CD8-positive, alpha-beta memory T cell (primary cell): ENCODE results near the gene UGT1A7. TPM values are rescaled to one million over a fixed set of nuclear protein-coding genes. Genes with fewer than 3 reads are reported as not detected.
"Not testable (repeated sequence)": the region's sequence is repeated elsewhere in the genome, so short reads cannot be mapped to it uniquely, and the experiment has no call there.

Experiments
- CTCF ChIA-PET: fragments of 350-600 bp; sonication (Branson Sonifier 250); formaldehyde crosslinking; loops from one replicate; lab custom pipeline; 2021; ENCODE audit warnings: antibody characterized with exemption; lab: Charles Lee
- POLR2A ChIA-PET: fragments of 350-600 bp; sonication (Branson Sonifier 250); formaldehyde crosslinking; loops from one replicate; lab custom pipeline; 2021; ENCODE audit warnings: antibody characterized with exemption; lab: Charles Lee
- DNase-seq, 5 donors: peaks; one replicate each; pipeline versions ENCODE4 v3.0.0 to v3.0.0-alpha.2; 2020 to 2022; ENCODE audit warnings: mixed read lengths in 1 of 5
- H3K27ac ChIP-seq: one replicate; pipeline ENCODE4 v1.7.0; 2013; ENCODE audit warnings: low read depth, mild to moderate bottlenecking, low read length, moderate library complexity
- H3K27me3 ChIP-seq: 2 replicates; pipeline ENCODE4 v1.7.0; 2013; ENCODE audit warnings: low read length, mild to moderate bottlenecking; ENCODE audit not compliant: insufficient read depth, poor library complexity, severe bottlenecking
- H3K36me3 ChIP-seq: 2 replicates; pipeline ENCODE4 v1.7.0; 2013; ENCODE audit warnings: mild to moderate bottlenecking, low read length, moderate library complexity; ENCODE audit not compliant: insufficient read depth
- H3K4me1 ChIP-seq: 2 replicates; pipeline ENCODE4 v1.7.0; 2013; ENCODE audit warnings: mild to moderate bottlenecking, low read length, moderate library complexity; ENCODE audit not compliant: insufficient read depth
- H3K4me3 ChIP-seq: 2 replicates; pipeline ENCODE4 v1.7.0; 2013; ENCODE audit warnings: mild to moderate bottlenecking, low read length
- H3K9me3 ChIP-seq: 2 replicates; pipeline ENCODE4 v1.7.0; 2013; ENCODE audit warnings: mild to moderate bottlenecking, low read length
- H3K27ac Mint-ChIP-seq, 8 donors: one replicate each; pipeline ENCODE4 v1.8.0; 2020 to 2021; ENCODE audit warnings: mixed read lengths in 8 of 8, mild to moderate bottlenecking in 6 of 8, inconsistent platforms in 3 of 8, moderate library complexity in 3 of 8
- H3K27me3 Mint-ChIP-seq, 2 donors: one replicate each; pipeline ENCODE4 v1.8.0; 2020 to 2021; ENCODE audit warnings: mixed read lengths in 2 of 2, mild to moderate bottlenecking in 1 of 2, moderate library complexity in 1 of 2
- H3K36me3 Mint-ChIP-seq, 3 donors: one replicate each; pipeline ENCODE4 v1.8.0; 2020 to 2021; ENCODE audit warnings: mixed read lengths in 3 of 3, inconsistent platforms in 1 of 3, mild to moderate bottlenecking in 1 of 3
- H3K4me1 Mint-ChIP-seq, 3 donors: one replicate each; pipeline ENCODE4 v1.8.0; 2020 to 2021; ENCODE audit warnings: mixed read lengths in 3 of 3, inconsistent platforms in 1 of 3, mild to moderate bottlenecking in 1 of 3
- H3K4me3 Mint-ChIP-seq, 7 donors: one replicate each; pipeline ENCODE4 v1.8.0; 2020 to 2021; ENCODE audit warnings: mixed read lengths in 7 of 7, mild to moderate bottlenecking in 6 of 7, moderate library complexity in 4 of 7, inconsistent platforms in 2 of 7
- H3K9me3 Mint-ChIP-seq, 5 donors: one replicate each; pipeline ENCODE4 v1.8.0; 2020 to 2022; ENCODE audit warnings: mixed read lengths in 5 of 5, mild to moderate bottlenecking in 3 of 5, moderate library complexity in 2 of 5, inconsistent platforms in 1 of 5
- polyA plus RNA-seq: library from polyadenylated mRNA; unstranded; fragments of 300-500 nt; fragmentation: Illumina TruSeq; gene quantifications from one replicate; pipeline ENCODE4 v1.2.3, GENCODE V29; 2021
- total RNA-seq, 2 experiments: library from RNA; stranded (reverse); gene quantifications; one replicate each; pipeline ENCODE4 v1.2.3, GENCODE V29; 2021

UGT1A7 gene
- total and polyA plus RNA-seq, 3 experiments from 2014 or later: not detected

DNA sequence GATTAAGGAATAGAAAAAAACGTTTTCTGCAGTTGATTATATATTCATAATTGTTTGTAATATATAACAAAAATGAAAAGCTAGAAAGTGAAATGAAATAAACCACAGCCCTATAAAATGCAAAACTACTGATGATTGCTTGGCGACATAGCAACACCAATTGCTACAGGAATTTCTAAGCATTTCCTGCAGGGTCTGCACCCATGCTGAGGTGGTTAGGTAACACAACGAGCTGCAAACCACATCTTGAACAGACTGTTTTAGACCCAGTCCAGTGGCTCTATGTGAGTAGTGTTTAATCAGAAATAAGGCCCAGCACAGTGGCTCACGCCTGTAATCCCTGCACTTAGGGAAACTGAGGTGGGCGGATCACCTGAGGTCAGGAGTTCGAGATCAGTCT is 27.2 kb upstream of the UGT1A7 start:
- Histone ChIP-seq H3K4me3 (no peak overlapping the region), H3K36me3 (no peaks in the 10 kb centered on the region), H3K4me1 (no peaks in the 10 kb centered on the region), H3K27ac (no peak overlapping the region), H3K9me3 (no peaks in the 10 kb centered on the region), H3K27me3 (no peaks in the 10 kb centered on the region)
- Mint-ChIP-seq H3K4me3 (no peak overlapping the region), H3K36me3 (no peaks in the 10 kb centered on the region), H3K9me3 (no peaks in the 10 kb centered on the region), H3K27ac (no peak overlapping the region), H3K27me3 (peaks cover 13 to 45% of the 10 kb centered on the region in 2 donors), H3K4me1 (peaks cover 0 to 16% (median 0%) of the 10 kb centered on the region in 3 donors)
- ChIA-PET POLR2A (no interaction called here), CTCF (no interaction called here)
- no peak for DNase-seq

DNA sequence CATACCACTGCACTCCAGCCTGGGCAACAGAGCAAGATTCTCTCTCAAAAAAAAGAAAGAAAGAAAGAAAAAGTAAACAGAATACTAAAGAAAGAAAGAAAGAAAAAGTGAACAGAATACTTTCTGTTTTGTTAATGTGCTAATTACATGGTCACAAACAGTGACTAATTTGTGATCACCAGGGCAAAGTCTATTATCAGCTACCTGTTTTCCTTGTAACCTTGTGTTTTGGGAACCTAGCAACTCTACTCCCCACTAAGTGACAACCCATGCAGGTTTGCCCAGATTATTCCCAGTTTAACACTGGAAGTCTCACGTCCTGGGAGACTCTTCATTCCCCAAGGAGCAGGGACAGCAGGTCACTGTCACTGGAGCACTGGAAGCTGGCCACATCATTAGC is 26.7 kb upstream of the UGT1A7 start:
- H3K36me3 Mint-ChIP-seq: no peaks in the 10 kb centered on the region
- peaks cover 0 to 16% (median 0%) of the 10 kb centered on the region in 3 donors for H3K4me1 Mint-ChIP-seq
- no peaks in the 10 kb centered on the region for H3K27me3 ChIP-seq
- H3K4me3 ChIP-seq: no peak overlapping the region
- H3K27me3 Mint-ChIP-seq: peaks cover 14 to 47% of the 10 kb centered on the region in 2 donors
- H3K4me1 ChIP-seq: no peaks in the 10 kb centered on the region
- H3K9me3 Mint-ChIP-seq: no peaks in the 10 kb centered on the region
- H3K36me3 ChIP-seq: no peaks in the 10 kb centered on the region
- H3K27ac ChIP-seq: no peak overlapping the region
- DNase-seq: no peak
- CTCF ChIA-PET: no interaction called here
- H3K4me3 Mint-ChIP-seq: peak overlapping the region in 1 of 7 donors; percentile 18
- no peaks in the 10 kb centered on the region for H3K9me3 ChIP-seq
- H3K27ac Mint-ChIP-seq: no peak overlapping the region
- POLR2A ChIA-PET: no interaction called here

DNA sequence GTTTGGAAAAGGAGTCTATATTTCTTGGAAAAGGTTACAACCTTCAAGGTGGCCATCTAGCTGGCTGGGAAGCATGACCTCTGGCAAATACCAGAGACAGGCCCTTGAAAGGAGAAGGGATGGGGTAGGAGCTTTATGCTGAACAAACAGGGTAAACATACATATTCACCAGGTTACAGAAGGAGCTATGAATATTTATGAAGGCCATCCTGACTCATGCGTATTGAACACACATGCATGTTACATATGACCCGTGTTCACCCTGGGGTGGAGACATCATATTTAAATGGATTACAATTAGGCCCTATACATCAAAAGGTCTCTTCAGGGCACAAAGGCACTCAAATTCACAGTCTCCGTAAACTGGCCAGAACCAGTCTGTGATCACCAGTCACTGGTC is 25.8 kb upstream of the UGT1A7 start:
- H3K4me1 ChIP-seq, H3K9me3 ChIP-seq, POLR2A ChIA-PET, H3K27ac ChIP-seq, H3K27me3 ChIP-seq, H3K36me3 Mint-ChIP-seq, DNase-seq, H3K36me3 ChIP-seq, H3K27ac Mint-ChIP-seq, H3K9me3 Mint-ChIP-seq, H3K4me3 ChIP-seq, CTCF ChIA-PET, H3K4me3 Mint-ChIP-seq: not testable (repeated sequence)
- peaks cover 14 to 46% of the 10 kb centered on the region in 2 donors for H3K27me3 Mint-ChIP-seq
- peaks cover 0 to 16% (median 0%) of the 10 kb centered on the region in 3 donors for H3K4me1 Mint-ChIP-seq

GRCh38 chr2:233656443-233656842 is 25.3 kb upstream of the UGT1A7 start:
- H3K27me3 ChIP-seq: no peaks in the 10 kb centered on the region
- no peaks in the 10 kb centered on the region for H3K36me3 ChIP-seq
- H3K4me1 ChIP-seq: no peaks in the 10 kb centered on the region
- H3K4me3 ChIP-seq: no peak overlapping the region
- no peak for DNase-seq
- Mint-ChIP-seq H3K4me1 (peaks cover 0 to 16% (median 0%) of the 10 kb centered on the region in 3 donors), H3K27me3 (peaks cover 14 to 49% of the 10 kb centered on the region in 2 donors), H3K36me3 (no peaks in the 10 kb centered on the region), H3K27ac (no peak overlapping the region), H3K4me3 (no peak overlapping the region), H3K9me3 (no peaks in the 10 kb centered on the region)
- H3K27ac ChIP-seq: no peak overlapping the region
- POLR2A ChIA-PET: no interaction called here
- CTCF ChIA-PET: no interaction called here
- H3K9me3 ChIP-seq: no peaks in the 10 kb centered on the region

GRCh38 chr2:233658610-233659009 is 23.1 kb upstream of the UGT1A7 start:
- Histone ChIP-seq H3K9me3 (no peaks in the 10 kb centered on the region), H3K4me3 (no peak overlapping the region), H3K27me3 (no peaks in the 10 kb centered on the region), H3K36me3 (no peaks in the 10 kb centered on the region), H3K27ac (no peak overlapping the region), H3K4me1 (no peaks in the 10 kb centered on the region)
- Mint-ChIP-seq H3K27ac (no peak overlapping the region), H3K27me3 (peaks cover 14 to 48% of the 10 kb centered on the region in 2 donors), H3K9me3 (no peaks in the 10 kb centered on the region), H3K36me3 (no peaks in the 10 kb centered on the region), H3K4me1 (peaks cover 0 to 16% (median 0%) of the 10 kb centered on the region in 3 donors), H3K4me3 (no peak overlapping the region)
- CTCF ChIA-PET: no interaction called here
- POLR2A ChIA-PET: no interaction called here
- DNase-seq: no peak

DNA sequence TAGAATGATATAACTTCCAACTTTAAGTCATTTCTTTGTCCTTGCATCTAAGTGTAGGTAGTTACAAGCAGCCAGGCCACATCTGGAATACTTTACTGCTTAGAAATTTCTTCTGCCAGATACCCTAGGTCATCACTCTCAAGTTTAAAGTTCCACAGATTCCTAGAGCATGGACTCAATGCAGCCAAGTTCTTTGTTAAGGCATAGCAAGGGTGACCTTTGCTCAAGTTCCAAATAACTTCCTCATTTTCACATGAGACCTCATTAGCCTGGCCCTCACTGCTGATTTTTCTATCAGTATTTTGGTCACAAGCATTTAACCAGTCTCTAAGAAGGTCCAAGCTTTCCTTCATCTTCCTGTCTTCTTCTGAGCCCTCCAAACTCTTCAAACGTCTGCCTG is 17.8 kb upstream of the UGT1A7 start:
- H3K9me3 ChIP-seq: no peaks in the 10 kb centered on the region
- no peaks in the 10 kb centered on the region for H3K27me3 ChIP-seq
- no peaks in the 10 kb centered on the region for H3K36me3 Mint-ChIP-seq
- no peak for DNase-seq
- H3K4me3 ChIP-seq: no peak overlapping the region
- no peak overlapping the region for H3K4me3 Mint-ChIP-seq
- CTCF ChIA-PET: no interaction called here
- H3K4me1 ChIP-seq: no peaks in the 10 kb centered on the region
- no peak overlapping the region for H3K27ac ChIP-seq
- peaks cover 20 to 62% of the 10 kb centered on the region in 2 donors for H3K27me3 Mint-ChIP-seq
- H3K36me3 ChIP-seq: no peaks in the 10 kb centered on the region
- H3K4me1 Mint-ChIP-seq: no peaks in the 10 kb centered on the region
- H3K27ac Mint-ChIP-seq: no peak overlapping the region
- POLR2A ChIA-PET: no interaction called here
- peaks cover 0 to 16% (median 4%) of the 10 kb centered on the region in 5 donors for H3K9me3 Mint-ChIP-seq

GRCh38 chr2:233668605-233669260 is 13.0 kb upstream of the UGT1A7 start:
- Histone ChIP-seq H3K27me3 (no peaks in the 10 kb centered on the region), H3K36me3 (no peaks in the 10 kb centered on the region), H3K27ac (no peak overlapping the region), H3K4me3 (no peak overlapping the region), H3K9me3 (no peaks in the 10 kb centered on the region), H3K4me1 (no peaks in the 10 kb centered on the region)
- H3K27ac Mint-ChIP-seq: no peak overlapping the region
- ChIA-PET POLR2A (no interaction called here), CTCF (no interaction called here)
- H3K9me3 Mint-ChIP-seq: peaks cover 0 to 17% (median 4%) of the 10 kb centered on the region in 5 donors
- H3K4me1 Mint-ChIP-seq: no peaks in the 10 kb centered on the region
- DNase-seq: no peak
- peaks cover 10 to 49% of the 10 kb centered on the region in 2 donors for H3K27me3 Mint-ChIP-seq
- no peaks in the 10 kb centered on the region for H3K36me3 Mint-ChIP-seq
- H3K4me3 Mint-ChIP-seq: no peak overlapping the region

- Histone ChIP-seq H3K27ac (no peak within 1 kb of the TSS), H3K36me3 (no peaks in the 10 kb centered on the region), H3K27me3 (peaks cover under 1% of the 10 kb centered on the region), H3K9me3 (no peaks in the 10 kb centered on the region), H3K4me1 (no peaks in the 10 kb centered on the region), H3K4me3 (no peak within 1 kb of the TSS)
- DNase-seq: no peak
- peaks cover 9 to 37% of the 10 kb centered on the region in 2 donors for H3K27me3 Mint-ChIP-seq
- no peaks in the 10 kb centered on the region for H3K4me1 Mint-ChIP-seq
- H3K36me3 Mint-ChIP-seq: no peaks in the 10 kb centered on the region
- no peak within 1 kb of the TSS for H3K4me3 Mint-ChIP-seq
- H3K9me3 Mint-ChIP-seq: peaks cover 0 to 10% (median 2%) of the 10 kb centered on the region in 5 donors
- no peak within 1 kb of the TSS for H3K27ac Mint-ChIP-seq
- CTCF ChIA-PET: no interaction called here
- POLR2A ChIA-PET: interaction anchor here (0.8 kb wide), 1 partner anchor 638 kb away, joined by 3 read pairs; no protein-coding TSS in a partner anchor
These were observed 10.2 kb upstream of the UGT1A7 start, which contains the start of gene UGT1A9 for GRCh38 chr2:233671290-233672161. UGT1A9 (plus strand) TSS chr2:233671898; CDS start chr2:233671935, 37 bp downstream.
